C1 segment of cervical spinal cord (tissue), 14 donors: ENCODE results near the gene KCNQ5.

ENCODE experiments used
- DNase-seq, 14 donors: peaks; one replicate each; lab custom pipeline; 2025; lab: John Stamatoyannopoulos, UW

KCNQ5 gene

DNA sequence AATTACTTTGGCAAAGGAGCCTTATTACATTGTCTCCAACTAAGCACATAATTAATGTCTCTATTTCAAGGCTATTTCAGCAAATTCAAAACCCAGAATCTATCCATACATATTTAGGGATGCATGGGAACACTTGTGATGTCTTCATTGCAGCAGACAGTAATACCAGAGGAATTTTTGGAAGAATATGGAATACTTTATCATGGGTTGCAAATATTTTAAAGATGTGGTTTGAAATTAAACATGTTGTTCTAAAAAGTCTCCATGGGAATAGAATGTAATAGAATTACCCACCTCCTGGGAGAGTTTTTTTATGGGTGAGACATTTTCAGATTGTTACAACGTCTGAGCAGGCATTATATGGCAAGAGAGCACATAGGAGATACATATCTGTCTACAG lies 170.8 kb downstream of the KCNQ5 start:
- no peak for DNase-seq

- DNase-seq, result no peak
These were observed 172.0 kb downstream of the KCNQ5 start for GRCh38 chr6:72793641-72794395.

DNA sequence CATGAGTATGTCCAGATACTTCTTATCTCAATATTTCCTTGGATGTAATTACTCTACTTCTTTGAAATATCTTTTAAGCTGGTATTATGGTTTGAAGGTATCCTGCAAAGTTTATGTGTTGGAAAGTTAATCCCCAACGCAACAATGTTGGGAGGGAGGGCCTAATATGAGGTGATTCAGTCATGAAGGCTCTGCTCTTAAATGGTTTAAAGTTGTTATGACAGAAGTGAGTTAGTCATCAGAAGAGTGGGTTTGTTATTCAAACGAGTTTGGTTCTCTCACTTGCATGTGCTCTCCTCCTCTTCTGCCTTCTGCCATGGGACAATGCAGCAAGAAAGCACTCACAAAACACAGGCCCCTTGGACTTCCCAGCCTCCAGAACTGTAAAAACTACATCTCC lies 176.3 kb downstream of the KCNQ5 start:
- DNase-seq, result no peak

- DNase-seq, result no peak
These were observed 188.0 kb downstream of the KCNQ5 start for GRCh38 chr6:72809746-72810379.

- no peak for DNase-seq
These were observed 188.9 kb downstream of the KCNQ5 start for GRCh38 chr6:72810571-72811280.

- no peak for DNase-seq
These were observed 190.1 kb downstream of the KCNQ5 start for GRCh38 chr6:72811971-72812421.

DNA sequence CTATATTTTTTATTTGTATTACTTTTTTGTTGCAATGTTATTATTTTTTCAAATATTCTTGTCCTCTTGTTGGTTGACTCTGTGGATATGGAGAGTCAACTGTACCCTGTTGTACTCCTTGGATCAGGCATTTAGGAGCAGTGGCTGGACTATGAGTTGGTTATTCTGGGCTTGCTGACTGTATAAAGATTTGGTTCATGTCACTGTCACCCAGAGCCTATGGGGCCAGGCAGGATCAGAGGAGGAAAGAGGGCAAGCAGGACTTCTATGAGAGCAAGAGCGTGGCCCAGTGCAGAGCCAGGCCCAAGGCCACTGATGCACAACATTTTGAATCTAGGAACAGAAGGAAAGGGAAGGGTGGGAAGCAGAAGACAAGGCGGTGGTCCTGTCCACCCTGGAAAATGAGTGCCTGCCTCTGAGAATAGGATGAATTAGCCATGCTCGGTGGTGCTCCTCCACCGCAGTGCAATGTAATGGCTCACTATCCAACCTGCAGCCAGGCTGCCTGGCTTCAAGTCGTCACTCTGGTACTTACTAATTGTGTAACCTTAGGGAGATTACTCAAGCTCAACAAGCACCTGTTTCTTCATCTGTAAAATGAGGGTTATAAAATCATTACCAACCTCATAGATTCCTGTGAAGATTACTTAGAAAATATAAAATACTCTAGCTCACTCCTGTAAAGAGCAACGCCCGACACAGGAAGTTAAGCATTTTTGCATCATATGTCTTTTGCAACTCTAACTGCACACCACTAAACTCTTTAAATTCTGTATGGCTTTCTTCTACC lies 192.1 kb downstream of the KCNQ5 start:
- no peak for DNase-seq

DNA sequence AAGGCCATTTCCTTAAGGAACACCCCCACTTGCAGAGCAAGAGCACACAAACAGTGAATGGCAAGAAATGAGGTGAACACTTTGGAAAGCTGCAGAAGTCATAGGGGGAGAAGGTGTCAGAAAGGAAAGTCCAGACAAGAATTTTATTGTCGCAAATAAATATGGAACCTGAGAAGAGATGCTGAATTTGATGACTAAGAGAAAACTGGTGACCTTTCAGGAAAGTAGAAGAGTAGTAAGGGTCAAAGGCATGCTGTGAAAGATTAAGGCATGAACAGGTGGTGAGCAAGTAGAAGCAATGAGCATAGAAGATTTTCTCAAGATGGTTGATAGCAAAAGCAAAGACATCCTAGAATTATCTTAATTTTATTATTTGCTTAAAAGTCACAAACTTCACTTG lies 194.2 kb downstream of the KCNQ5 start:
- DNase-seq, result no peak

DNA sequence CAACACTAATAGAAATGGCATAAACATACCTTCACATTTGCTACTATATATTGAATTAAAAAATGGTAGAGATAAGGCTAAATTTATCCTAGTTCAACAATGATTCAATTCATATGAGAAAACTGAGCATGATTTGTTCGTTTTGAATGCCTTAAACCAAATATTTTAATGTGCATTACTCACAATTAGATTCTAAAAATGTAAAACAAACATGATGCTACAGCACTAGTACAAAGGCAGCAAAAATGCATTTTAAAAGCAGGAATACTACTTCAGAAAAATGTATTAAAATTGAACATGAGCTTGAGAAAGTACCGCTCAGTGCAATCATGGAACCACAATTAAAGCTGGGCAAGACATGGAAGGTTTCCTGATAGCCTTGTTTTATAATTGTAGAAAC lies 195.3 kb downstream of the KCNQ5 start:
- DNase-seq, result no peak

DNA sequence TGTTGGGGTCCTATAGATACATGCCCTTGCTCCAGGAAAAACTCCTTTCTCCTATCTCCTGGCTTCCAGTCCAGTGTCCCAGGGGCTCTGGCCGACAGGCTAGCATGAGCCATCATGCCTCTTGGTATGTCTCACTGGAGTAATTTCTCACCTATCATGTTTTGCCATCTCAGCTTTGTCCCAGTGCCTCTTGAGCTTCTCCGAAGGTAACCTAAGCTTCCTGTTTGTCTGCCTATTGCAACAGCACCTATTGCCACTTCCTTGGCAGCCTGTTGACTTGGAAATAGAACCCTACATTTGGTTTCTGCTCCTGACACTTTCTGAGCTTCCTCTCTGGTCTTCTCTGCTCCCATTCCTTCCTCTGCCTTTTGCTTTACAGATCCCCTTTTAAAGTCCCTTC lies 197.7 kb downstream of the KCNQ5 start:
- DNase-seq, result no peak

GRCh38 chr6:72820153-72820552 lies 198.3 kb downstream of the KCNQ5 start:
- DNase-seq, result no peak

DNA sequence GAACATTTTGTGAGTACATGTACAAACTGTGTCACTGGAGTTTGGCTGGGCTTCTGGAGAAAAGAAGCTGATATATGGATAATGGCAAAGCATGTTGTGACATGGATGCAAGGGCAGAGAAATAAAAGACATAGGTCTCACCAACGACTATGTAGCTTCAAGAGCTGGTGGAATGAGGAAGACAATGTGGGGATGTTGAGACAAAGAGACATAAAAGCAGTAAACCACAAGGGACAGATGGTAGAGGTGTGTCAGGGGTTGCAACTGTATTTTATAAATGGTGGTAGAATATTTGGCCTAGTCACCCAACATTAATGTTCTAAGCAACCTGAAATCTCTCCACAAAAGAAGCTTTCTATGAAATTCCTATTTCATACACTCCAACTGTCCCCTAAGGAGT lies 199.0 kb downstream of the KCNQ5 start:
- DNase-seq, result no peak

DNA sequence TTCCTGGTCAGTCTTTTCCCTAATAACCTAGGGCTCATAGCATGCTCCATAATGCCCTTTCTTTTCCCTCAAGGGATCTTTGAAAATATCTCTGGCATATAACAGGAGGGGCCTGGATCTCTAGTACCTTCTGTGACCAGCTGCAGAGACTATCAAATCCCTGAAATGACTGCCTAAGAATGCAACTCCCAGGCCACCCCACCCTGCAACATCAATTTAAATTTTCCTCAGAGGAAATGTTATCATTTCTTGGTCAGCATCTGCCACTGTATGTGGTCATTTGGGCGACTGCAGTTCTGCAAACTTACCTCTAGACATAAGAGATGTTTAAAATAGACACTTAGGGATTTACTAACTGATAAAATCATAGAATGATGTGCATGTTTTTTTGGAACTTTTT lies 200.2 kb downstream of the KCNQ5 start:
- no peak for DNase-seq

GRCh38 chr6:72822691-72823090 lies 200.8 kb downstream of the KCNQ5 start:
- no peak for DNase-seq

DNA sequence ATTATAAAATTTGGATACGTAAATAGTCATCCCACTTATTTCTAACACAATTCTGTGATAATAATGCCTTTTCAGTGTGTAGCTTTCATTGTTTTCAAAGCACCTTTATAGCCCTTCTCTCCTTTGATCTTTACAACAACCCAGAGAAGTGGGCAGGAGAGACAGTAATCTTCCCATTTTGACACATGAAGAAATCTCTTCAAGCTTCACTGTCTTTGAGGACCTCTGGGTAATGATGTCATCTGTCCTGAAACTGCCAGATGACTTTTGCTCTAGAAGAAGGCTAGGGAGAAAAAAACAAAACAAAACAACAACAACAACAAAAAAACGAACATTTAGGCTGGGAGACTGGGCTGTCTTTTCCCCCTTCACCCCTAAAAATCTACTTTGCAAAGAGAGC lies 203.0 kb downstream of the KCNQ5 start:
- no peak for DNase-seq

- no peak for DNase-seq
These were observed 203.5 kb downstream of the KCNQ5 start for GRCh38 chr6:72825315-72825911.

DNA sequence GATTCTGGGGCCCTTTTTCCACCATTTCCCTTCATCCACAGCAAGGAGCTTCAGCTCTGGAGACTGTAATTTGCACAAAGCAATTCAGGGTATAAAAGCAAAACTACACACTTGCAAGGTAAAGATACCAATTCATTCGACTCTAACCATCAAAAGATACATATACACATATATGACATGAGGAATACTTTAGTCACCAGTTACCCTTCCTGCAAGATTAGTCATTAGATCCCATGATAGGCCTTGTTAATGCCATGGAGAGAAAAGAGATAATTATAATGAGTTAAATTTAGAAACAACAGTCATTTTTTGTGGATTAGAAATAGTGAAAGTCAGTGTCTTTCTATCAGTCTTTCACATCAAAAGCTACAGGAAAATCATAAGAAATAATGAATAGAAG lies 204.2 kb downstream of the KCNQ5 start:
- DNase-seq, result no peak

- DNase-seq, result no peak
These were observed 205.0 kb downstream of the KCNQ5 start for GRCh38 chr6:72826744-72827438.

DNA sequence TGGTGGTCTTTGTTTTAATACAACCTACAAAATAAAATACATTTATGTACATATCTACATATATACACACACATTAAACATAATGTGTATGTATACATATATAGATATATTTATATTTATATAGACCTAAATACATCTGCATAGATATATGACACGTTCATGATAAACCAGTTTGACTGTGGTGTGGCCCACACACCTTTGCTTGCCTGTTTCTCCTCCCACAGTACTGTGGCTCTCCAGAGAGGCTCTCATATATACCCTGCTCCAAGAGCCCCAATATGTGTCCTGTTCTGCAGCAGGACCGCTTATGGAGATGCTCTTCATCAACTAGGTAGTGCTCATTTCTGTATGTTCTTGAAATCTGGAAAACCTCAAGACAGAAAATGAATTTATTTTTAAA lies 207.0 kb downstream of the KCNQ5 start:
- no peak for DNase-seq

DNA sequence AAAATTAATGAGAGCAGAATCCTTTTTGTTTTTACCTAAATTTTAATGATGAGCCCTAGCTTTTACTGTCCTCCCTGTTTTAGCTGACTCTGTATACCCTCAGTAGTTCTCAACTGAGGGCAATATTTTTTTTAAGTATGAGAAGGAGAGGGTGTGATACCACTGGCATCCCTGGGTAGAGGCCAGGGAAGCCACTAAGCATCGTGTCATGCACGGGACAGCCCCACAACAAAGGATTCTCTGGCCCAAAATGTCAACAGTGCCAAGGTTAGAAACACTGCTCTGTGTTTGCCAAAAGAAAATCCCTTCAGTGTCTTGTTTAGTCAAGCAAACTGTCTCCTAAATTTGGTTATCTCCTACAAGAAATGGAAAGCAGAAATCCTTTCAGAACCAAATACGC lies 210.4 kb downstream of the KCNQ5 start:
- DNase-seq, result no peak

DNA sequence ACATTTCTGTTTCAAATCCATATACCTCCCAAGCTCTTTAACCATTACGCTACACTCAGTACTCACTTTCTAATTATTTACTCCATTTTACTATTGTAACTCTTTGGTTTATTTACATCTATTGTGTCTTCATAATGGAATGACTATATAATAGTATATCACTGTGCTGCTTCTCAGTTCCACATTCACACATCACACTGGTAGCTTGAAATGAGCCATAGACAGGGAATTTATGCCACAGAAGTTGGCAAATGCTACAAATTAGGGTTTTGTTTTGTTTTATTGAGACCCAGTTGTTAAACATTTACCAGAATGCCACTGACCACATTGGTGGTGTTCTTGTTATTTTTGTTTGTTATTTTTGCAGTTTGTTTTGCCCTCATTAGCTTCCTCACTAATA lies 213.9 kb downstream of the KCNQ5 start:
- no peak for DNase-seq
